ENCODE results near the gene UNG. TPM values are rescaled to one million over a fixed set of nuclear protein-coding genes. Genes with fewer than 3 reads are reported as not detected.

Gene UNG
- total and polyA plus RNA-seq, 7 experiments from 2014 or later: 7.7 to 54.8 (median 13.7) TPM

DNA sequence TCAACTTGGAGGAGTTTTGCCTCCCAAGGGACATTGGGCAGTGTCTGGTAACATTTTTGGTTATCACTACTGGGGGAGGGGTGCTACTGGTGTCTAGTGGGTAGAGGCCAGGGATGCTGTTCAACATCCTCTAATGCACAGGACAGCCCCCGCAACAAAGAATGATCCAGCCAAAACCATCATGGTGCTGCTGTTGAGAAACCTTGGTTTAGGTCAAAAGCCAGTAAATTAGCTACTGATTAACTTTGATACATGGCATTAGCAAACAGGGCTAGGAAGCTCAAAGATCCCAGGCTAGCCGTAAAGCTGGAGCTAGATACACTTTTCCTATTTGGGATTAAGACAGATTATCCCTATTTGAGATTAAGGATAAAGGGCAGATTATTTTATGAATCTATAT, 13.0 kb upstream of the UNG start:
- Histone ChIP-seq H3K4me3 (ENCODE audit: low read length) (no peak overlapping the region), H3K27me3 (ENCODE audit: control insufficient read depth in 2 of 2, insufficient read depth in 2 of 2, low read length in 2 of 2) (no peaks in the 10 kb centered on the region), H3K27ac (ENCODE audit: low read depth, low read length) (no peak overlapping the region), H3K9me3 (ENCODE audit: control insufficient read depth in 2 of 3, low read length in 3 of 3) (no peaks in the 10 kb centered on the region), H3K4me1 (ENCODE audit: control insufficient read depth in 2 of 2, insufficient read depth in 2 of 2, low read length in 2 of 2) (no peaks in the 10 kb centered on the region), H3K36me3 (ENCODE audit: control insufficient read depth in 2 of 3, insufficient read depth in 3 of 3, low read length in 3 of 3) (peaks cover 0 to 87% (median 0%) of the 10 kb centered on the region in 3 experiments)
- ATAC-seq (no peak), DNase-seq (no peak)
- H3K27me3 Mint-ChIP-seq: no peaks in the 10 kb centered on the region
- H3K27ac Mint-ChIP-seq: no peak overlapping the region
- POLR2A ChIA-PET: interaction anchor here (0.6 to 1.1 kb wide), 2 partner anchors 30 to 213 kb away, joined by 4 to 5 read pairs; no protein-coding TSS in a partner anchor
- H3K9me3 Mint-ChIP-seq: peaks cover 0 to 9% (median 3%) of the 10 kb centered on the region in 11 donors
- peaks cover 12 to 54% (median 29%) of the 10 kb centered on the region in 5 donors for H3K36me3 Mint-ChIP-seq
- intact Hi-C loops (cut with micrococcal nuclease): no loop called here
- H3K4me1 Mint-ChIP-seq: no peaks in the 10 kb centered on the region
- CTCF ChIA-PET: interaction anchor here (1.0 kb wide), 1 partner anchor 10 kb away, joined by 3 read pairs; no protein-coding TSS in a partner anchor
- H3K4me3 Mint-ChIP-seq: no peak overlapping the region

DNA sequence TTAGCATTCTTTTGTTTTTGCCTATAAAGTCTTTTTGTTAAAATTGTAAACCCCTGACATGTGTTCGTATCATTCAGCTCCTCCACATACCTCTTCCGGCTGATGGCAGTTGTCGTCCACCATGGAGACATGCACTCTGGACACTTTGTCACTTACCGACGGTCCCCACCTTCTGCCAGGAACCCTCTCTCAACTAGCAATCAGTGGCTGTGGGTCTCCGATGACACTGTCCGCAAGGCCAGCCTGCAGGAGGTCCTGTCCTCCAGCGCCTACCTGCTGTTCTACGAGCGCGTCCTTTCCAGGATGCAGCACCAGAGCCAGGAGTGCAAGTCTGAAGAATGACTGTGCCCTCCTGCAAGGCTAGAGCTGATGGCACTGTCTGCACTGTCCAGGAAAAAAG, 11.8 kb upstream of the UNG start:
- DNase-seq (no peak), ATAC-seq (no peak)
- Mint-ChIP-seq H3K27ac (peak overlapping the region in 1 of 9 donors; percentile 38), H3K36me3 (peaks cover 5 to 43% (median 19%) of the 10 kb centered on the region in 5 donors), H3K4me3 (no peak overlapping the region), H3K27me3 (no peaks in the 10 kb centered on the region), H3K4me1 (peaks cover 0 to 4% (median 2%) of the 10 kb centered on the region in 7 donors), H3K9me3 (peaks cover 0 to 1% (median 0%) of the 10 kb centered on the region in 11 donors)
- POLR2A ChIA-PET: no interaction called here
- H3K36me3 ChIP-seq (ENCODE audit: control insufficient read depth in 2 of 3, insufficient read depth in 3 of 3, low read length in 3 of 3): peaks cover 0 to 90% (median 0%) of the 10 kb centered on the region in 3 experiments
- intact Hi-C loops (cut with micrococcal nuclease): no loop called here
- no peaks in the 10 kb centered on the region for H3K4me1 ChIP-seq (ENCODE audit: control insufficient read depth in 2 of 2, insufficient read depth in 2 of 2, low read length in 2 of 2)
- H3K27ac ChIP-seq (ENCODE audit: low read depth, low read length): peak overlapping the region; percentile 42
- CTCF ChIA-PET: interaction anchor here (1.0 kb wide), 1 partner anchor 9 kb away, joined by 3 read pairs; no protein-coding TSS in a partner anchor
- H3K9me3 ChIP-seq (ENCODE audit: control insufficient read depth in 2 of 3, low read length in 3 of 3): no peaks in the 10 kb centered on the region
- H3K4me3 ChIP-seq (ENCODE audit: low read length): no peak overlapping the region
- H3K27me3 ChIP-seq (ENCODE audit: control insufficient read depth in 2 of 2, insufficient read depth in 2 of 2, low read length in 2 of 2): no peaks in the 10 kb centered on the region

DNA sequence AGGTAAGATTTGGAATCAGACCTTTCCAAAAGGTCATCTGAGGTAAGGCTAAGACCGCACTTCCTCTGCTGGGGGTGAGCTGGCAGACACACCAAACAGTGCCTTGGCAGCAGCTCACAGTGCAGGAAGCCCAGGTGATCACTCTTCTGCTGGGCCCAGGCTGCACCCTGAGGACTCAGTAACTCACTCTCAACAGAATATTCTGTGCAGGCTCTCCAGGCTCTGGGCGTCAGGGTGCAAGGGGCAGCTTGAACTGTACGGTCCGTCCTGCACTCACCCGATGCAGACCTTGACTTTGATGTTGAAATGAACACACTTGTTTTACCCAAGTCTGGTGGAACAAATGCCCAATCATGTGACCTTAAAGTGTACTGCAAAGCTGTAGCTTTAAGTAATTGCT, 10.1 kb upstream of the UNG start:
- Histone ChIP-seq H3K4me3 (ENCODE audit: low read length) (no peak overlapping the region), H3K4me1 (ENCODE audit: control insufficient read depth in 2 of 2, insufficient read depth in 2 of 2, low read length in 2 of 2) (peaks cover 5 to 8% of the 10 kb centered on the region in 2 donors), H3K27ac (ENCODE audit: low read depth, low read length) (no peak overlapping the region), H3K27me3 (ENCODE audit: control insufficient read depth in 2 of 2, insufficient read depth in 2 of 2, low read length in 2 of 2) (no peaks in the 10 kb centered on the region), H3K36me3 (ENCODE audit: control insufficient read depth in 2 of 3, insufficient read depth in 3 of 3, low read length in 3 of 3) (peaks cover 0 to 80% (median 0%) of the 10 kb centered on the region in 3 experiments), H3K9me3 (ENCODE audit: control insufficient read depth in 2 of 3, low read length in 3 of 3) (no peaks in the 10 kb centered on the region)
- ATAC-seq (no peak), DNase-seq (no peak)
- intact Hi-C loops (cut with micrococcal nuclease): no loop called here
- Mint-ChIP-seq H3K27ac (peak overlapping the region in 3 of 9 donors; percentile 9 to 43 (median 41)), H3K9me3 (peaks cover 0 to 1% (median 0%) of the 10 kb centered on the region in 11 donors), H3K4me1 (peaks cover 9 to 16% (median 13%) of the 10 kb centered on the region in 7 donors), H3K36me3 (peaks cover 4 to 31% (median 6%) of the 10 kb centered on the region in 5 donors), H3K4me3 (no peak overlapping the region), H3K27me3 (no peaks in the 10 kb centered on the region)
- ChIA-PET POLR2A (interaction anchor here (0.6 kb wide), 1 partner anchor 18 kb away, joined by 3 read pairs; no protein-coding TSS in a partner anchor), CTCF (interaction anchor here (1.7 kb wide), 1 partner anchor 25 kb away, joined by 5 read pairs; no protein-coding TSS in a partner anchor)

DNA sequence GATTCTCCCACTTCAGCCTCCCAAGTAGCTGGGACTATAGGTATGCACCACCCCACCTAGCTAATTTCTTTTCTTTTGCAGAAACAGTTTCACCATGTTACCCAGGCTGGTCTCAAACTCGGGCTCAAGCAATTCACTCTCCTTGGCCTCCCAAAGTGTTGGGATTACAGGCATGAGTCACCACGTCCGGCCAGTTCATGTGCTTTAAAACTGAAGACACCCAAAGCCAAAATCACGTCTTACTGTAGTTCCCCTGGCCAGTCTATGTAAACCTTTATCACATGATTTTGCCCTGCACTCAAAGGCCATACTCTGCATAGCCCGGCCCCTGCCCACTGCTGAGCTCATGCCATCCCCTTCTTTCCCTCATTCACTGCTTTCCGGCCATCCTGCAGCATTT, 8.6 kb upstream of the UNG start:
- Histone ChIP-seq H3K4me3 (ENCODE audit: low read length) (no peak overlapping the region), H3K27ac (ENCODE audit: low read depth, low read length) (no peak overlapping the region), H3K9me3 (ENCODE audit: control insufficient read depth in 2 of 3, low read length in 3 of 3) (no peaks in the 10 kb centered on the region), H3K4me1 (ENCODE audit: control insufficient read depth in 2 of 2, insufficient read depth in 2 of 2, low read length in 2 of 2) (peaks cover 18% of the 10 kb centered on the region in 2 donors), H3K27me3 (ENCODE audit: control insufficient read depth in 2 of 2, insufficient read depth in 2 of 2, low read length in 2 of 2) (no peaks in the 10 kb centered on the region), H3K36me3 (ENCODE audit: control insufficient read depth in 2 of 3, insufficient read depth in 3 of 3, low read length in 3 of 3) (peaks cover 0 to 64% (median 0%) of the 10 kb centered on the region in 3 experiments)
- Mint-ChIP-seq H3K4me1 (peaks cover 20 to 32% (median 29%) of the 10 kb centered on the region in 7 donors), H3K27me3 (no peaks in the 10 kb centered on the region), H3K9me3 (peaks cover 0 to 1% (median 0%) of the 10 kb centered on the region in 11 donors), H3K4me3 (no peak overlapping the region), H3K36me3 (peaks cover 0 to 18% (median 4%) of the 10 kb centered on the region in 5 donors), H3K27ac (peak overlapping the region in 5 of 9 donors; percentile 23 to 95 (median 39))
- ATAC-seq: no peak
- intact Hi-C loops (cut with micrococcal nuclease): no loop called here
- ChIA-PET POLR2A (no interaction called here), CTCF (interaction anchor here (1.7 kb wide), 1 partner anchor 23 kb away, joined by 5 read pairs; no protein-coding TSS in a partner anchor)
- no peak for DNase-seq

DNA sequence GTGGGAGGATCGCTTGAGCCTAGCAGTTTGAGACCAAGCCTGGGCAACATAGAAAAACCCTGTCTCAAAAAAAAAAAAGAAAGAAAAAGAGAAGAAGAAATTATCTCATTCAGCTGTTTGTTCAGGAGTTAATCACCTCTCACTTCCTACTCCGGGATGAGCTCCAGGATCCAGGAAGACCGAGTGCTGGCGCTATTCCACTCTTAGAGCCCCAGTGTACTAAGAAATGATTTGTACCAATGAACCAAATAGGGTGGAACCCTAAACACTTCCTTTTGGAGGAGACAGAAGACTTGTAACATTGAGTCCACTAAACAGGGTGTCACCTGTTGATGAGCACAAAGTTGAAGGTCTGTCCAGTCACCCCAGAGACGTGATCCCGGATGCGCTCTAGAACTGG, 7.7 kb upstream of the UNG start:
- peak overlapping the region in 1 of 10 donors; percentile 20 for H3K4me3 Mint-ChIP-seq
- POLR2A ChIA-PET: interaction anchor here (0.7 kb wide), 1 partner anchor 454 kb away, joined by 6 read pairs; no protein-coding TSS in a partner anchor
- intact Hi-C loops (cut with micrococcal nuclease): loop anchor here (5.0 to 10.0 kb wide), 3 partner anchors 235 to 1525 kb away; partner anchors contain the start of genes SSH1 (in 1 of the 2) and TCTN1 (in 1 of the 2)
- Histone ChIP-seq H3K36me3 (ENCODE audit: control insufficient read depth in 2 of 3, insufficient read depth in 3 of 3, low read length in 3 of 3) (peaks cover 0 to 57% (median 0%) of the 10 kb centered on the region in 3 experiments), H3K4me1 (ENCODE audit: control insufficient read depth in 2 of 2, insufficient read depth in 2 of 2, low read length in 2 of 2) (peaks cover 18% of the 10 kb centered on the region in 2 donors), H3K9me3 (ENCODE audit: control insufficient read depth in 2 of 3, low read length in 3 of 3) (no peaks in the 10 kb centered on the region), H3K27me3 (ENCODE audit: control insufficient read depth in 2 of 2, insufficient read depth in 2 of 2, low read length in 2 of 2) (no peaks in the 10 kb centered on the region), H3K27ac (ENCODE audit: low read depth, low read length) (no peak overlapping the region), H3K4me3 (ENCODE audit: low read length) (no peak overlapping the region)
- ATAC-seq: no peak
- no peaks in the 10 kb centered on the region for H3K27me3 Mint-ChIP-seq
- CTCF ChIA-PET: interaction anchor here (0.8 kb wide), 1 partner anchor 453 kb away, joined by 3 read pairs; no protein-coding TSS in a partner anchor
- peaks cover 0 to 15% (median 4%) of the 10 kb centered on the region in 5 donors for H3K36me3 Mint-ChIP-seq
- H3K27ac Mint-ChIP-seq: peak overlapping the region in 6 of 9 donors; percentile 8 to 95 (median 33)
- H3K4me1 Mint-ChIP-seq: peaks cover 21 to 37% (median 34%) of the 10 kb centered on the region in 7 donors
- no peak for DNase-seq
- peaks cover 0 to 1% (median 0%) of the 10 kb centered on the region in 11 donors for H3K9me3 Mint-ChIP-seq

DNA sequence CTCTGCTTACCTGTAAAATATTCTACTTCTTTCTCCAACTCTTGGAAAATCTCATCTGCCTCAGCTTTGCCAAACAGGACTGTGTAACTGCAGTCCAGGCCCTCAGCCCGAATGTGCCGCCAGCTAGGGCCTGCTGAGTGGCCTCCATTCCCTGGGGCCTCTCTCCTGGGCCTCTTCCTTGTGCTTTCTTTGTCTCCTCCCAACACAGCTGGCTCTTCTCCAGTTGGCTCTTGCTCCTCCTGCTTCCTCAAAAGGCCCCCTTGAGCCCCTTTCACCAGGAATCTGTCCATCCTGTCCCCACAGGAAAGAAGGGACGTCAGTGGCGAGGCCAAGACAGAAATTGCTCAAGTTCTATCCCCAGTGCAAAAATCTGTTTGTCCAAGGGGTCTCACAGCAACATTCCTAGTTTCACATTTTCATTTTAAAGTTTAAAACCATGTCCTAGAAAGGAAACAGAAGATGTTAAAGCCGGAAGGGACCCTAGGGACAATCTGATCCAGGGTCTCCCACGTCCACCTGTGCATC, 4.8 kb upstream of the UNG start:
- ATAC-seq: no peak
- Mint-ChIP-seq H3K9me3 (peaks cover 0 to 1% (median 0%) of the 10 kb centered on the region in 11 donors), H3K27me3 (no peaks in the 10 kb centered on the region), H3K4me1 (peaks cover 21 to 37% (median 34%) of the 10 kb centered on the region in 7 donors), H3K27ac (peak overlapping the region; percentile 88 to 96 (median 93)), H3K36me3 (peaks cover 0 to 13% (median 4%) of the 10 kb centered on the region in 5 donors), H3K4me3 (peak overlapping the region; percentile 80 to 93 (median 90))
- POLR2A ChIA-PET: interaction anchor here (0.5 to 2.3 kb wide), 7 partner anchors 19 to 1195 kb away, joined by 3 to 8 read pairs (median 3); partner anchors contain the start of genes SSH1 and USP30
- intact Hi-C loops (cut with micrococcal nuclease): loop anchor here (1.0 to 10.0 kb wide), 16 partner anchors 19 to 1522 kb away; partner anchors contain the start of genes SSH1 (in 2 of the 2), CORO1C (in 1 of the 2), FAM222A (in 1 of the 2) and TCTN1 (in 1 of the 2)
- H3K27ac ChIP-seq (ENCODE audit: low read depth, low read length): peak overlapping the region; percentile 76
- H3K4me1 ChIP-seq (ENCODE audit: control insufficient read depth in 2 of 2, insufficient read depth in 2 of 2, low read length in 2 of 2): peaks cover 18% of the 10 kb centered on the region in 2 donors
- H3K36me3 ChIP-seq (ENCODE audit: control insufficient read depth in 2 of 3, insufficient read depth in 3 of 3, low read length in 3 of 3): peaks cover 0 to 34% (median 0%) of the 10 kb centered on the region in 3 experiments
- no peaks in the 10 kb centered on the region for H3K9me3 ChIP-seq (ENCODE audit: control insufficient read depth in 2 of 3, low read length in 3 of 3)
- CTCF ChIA-PET: interaction anchor here (0.9 to 2.1 kb wide), 5 partner anchors 38 to 428 kb away, joined by 3 to 10 read pairs (median 5); no protein-coding TSS in a partner anchor
- peak overlapping the region; percentile 62 for H3K4me3 ChIP-seq (ENCODE audit: low read length)
- DNase-seq: no peak
- H3K27me3 ChIP-seq (ENCODE audit: control insufficient read depth in 2 of 2, insufficient read depth in 2 of 2, low read length in 2 of 2): no peaks in the 10 kb centered on the region

All from naive thymus-derived CD4-positive, alpha-beta T cell (primary cell).